GM10248 (cell line): Measurements from ENCODE around the gene FLNA.

ENCODE experiments used
- CTCF ChIA-PET: fragments of 300-600 bp; sonication (Branson Sonifier 250); formaldehyde crosslinking; extraction: SDS; loops from one replicate; lab custom pipeline; 2021; ENCODE audit warnings: antibody characterized with exemption; lab: Yijun Ruan, JAX
- POLR2A ChIA-PET: fragments of 350-650 bp; sonication (Branson Sonifier 250); formaldehyde crosslinking; extraction: SDS; loops from one replicate; lab custom pipeline; 2020; ENCODE audit warnings: antibody characterized with exemption; lab: Yijun Ruan, JAX
- DNase-seq: peaks from one replicate; pipeline ENCODE4 v3.0.0; 2012; ENCODE audit errors: extremely low spot score
- TF ChIP-seq, protein P1 (sequence below): IDR thresholded peaks from 2 replicates; pipeline ENCODE4 v1.5.1; 2012; ENCODE audit warnings: mild to moderate bottlenecking, low read depth; ENCODE audit errors: extremely low read depth, missing control alignments, control extremely low read depth

FLNA gene

DNA sequence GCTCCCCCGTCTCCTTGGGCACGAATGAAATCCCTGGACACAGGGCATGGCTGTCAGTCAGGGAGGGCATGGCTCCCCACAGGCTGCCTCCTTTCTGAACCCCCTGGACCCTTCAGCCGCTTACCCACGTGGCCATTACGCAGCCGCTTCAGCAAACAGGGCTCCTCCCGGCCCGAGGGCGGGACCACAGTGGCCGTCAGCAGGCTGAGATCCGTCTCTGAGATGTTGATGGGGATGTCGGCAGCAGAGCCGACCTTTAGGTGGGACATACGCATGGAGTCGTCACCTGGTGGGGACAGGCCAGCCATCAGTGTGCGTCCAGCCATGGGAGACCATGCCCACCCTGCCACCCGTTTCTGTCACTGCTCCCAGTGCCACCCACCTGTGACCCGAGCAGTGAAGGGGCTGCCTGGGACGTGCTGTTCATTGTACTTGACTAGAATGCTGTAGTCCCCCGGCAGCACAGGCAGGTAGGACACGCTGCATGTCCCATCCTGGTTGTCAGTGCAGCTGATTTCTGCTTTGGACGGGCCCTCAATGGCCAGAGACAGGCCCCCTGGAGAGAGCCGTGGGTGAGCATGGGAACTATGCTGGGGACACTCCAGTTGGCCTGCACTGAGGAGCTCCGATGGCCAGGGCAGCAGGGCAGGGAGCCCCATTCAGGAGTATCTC, 21.1 kb downstream of the FLNA start:
- CTCF ChIA-PET: no interaction called here
- DNase-seq: no peak
- TF ChIP-seq, protein P1, sequence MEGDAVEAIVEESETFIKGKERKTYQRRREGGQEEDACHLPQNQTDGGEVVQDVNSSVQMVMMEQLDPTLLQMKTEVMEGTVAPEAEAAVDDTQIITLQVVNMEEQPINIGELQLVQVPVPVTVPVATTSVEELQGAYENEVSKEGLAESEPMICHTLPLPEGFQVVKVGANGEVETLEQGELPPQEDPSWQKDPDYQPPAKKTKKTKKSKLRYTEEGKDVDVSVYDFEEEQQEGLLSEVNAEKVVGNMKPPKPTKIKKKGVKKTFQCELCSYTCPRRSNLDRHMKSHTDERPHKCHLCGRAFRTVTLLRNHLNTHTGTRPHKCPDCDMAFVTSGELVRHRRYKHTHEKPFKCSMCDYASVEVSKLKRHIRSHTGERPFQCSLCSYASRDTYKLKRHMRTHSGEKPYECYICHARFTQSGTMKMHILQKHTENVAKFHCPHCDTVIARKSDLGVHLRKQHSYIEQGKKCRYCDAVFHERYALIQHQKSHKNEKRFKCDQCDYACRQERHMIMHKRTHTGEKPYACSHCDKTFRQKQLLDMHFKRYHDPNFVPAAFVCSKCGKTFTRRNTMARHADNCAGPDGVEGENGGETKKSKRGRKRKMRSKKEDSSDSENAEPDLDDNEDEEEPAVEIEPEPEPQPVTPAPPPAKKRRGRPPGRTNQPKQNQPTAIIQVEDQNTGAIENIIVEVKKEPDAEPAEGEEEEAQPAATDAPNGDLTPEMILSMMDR: no peak
- POLR2A ChIA-PET: no interaction called here

DNA sequence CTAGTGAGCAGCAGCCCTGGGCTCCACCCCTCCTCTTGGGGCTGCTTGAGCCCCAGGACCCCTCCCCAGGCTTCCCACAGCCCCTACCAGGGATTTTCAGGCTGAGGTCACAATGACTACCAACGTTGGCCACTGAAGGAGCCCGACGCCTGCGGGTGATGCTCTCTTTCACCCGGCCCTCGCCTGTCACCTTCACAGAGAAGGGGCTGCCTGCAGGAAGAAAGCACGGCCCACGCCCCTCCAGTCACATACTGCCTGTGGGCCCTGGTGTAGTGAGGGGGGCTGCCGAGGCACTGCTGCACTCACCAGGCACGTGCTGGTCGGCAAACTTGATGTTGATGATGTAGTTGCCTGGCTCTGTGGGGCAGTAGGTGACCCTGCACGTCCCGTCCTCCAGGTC, 22.0 kb downstream of the FLNA start:
- CTCF ChIA-PET: no interaction called here
- TF ChIP-seq, protein P1: no peak
- POLR2A ChIA-PET: no interaction called here
- DNase-seq: no peak

- TF ChIP-seq, protein P1: no peak
- no peak for DNase-seq
- ChIA-PET CTCF (no interaction called here), POLR2A (no interaction called here)
Measured at GRCh38 chrX:154352012-154352401, 22.4 kb downstream of the FLNA start.

DNA sequence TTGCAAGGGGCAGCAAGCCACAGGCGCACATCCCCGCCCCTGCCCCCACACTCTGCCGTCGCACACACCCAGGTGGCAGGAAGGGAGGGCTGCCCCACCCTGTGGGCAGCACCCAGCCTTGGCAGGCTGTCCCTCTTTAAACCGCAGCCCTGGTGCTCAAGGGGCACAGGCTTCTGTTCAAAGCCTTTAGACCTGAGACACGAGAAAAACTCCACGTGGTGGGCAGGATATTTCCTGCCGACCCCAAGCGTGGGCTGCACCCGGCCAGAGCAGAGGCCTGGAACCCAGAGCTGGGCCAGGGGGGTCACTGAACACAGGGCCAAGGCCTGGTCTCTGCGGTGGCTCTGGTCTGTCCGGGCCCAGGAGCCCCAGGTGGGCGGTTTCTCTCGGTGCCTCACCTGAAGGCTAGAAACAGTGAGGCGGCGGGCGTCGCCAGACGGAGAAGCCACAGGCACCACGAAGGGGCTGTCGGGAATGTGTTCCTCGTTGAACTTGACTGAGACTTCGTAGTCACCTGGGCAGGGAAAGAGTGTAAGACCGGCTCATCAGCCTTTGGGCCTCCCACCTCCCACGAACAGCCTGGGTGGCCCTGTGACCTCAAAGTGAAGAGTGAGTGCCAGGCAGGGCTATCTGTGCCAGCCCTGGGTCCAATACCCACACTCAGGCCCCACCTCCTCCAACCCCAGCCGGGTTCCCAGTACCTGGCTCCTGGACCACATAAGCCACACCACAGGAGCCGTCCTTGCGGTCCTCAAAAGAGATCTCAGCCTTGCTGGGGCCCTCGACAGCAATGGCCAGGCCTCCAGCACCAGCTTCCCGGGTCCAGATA, 23.0 kb downstream of the FLNA start:
- ChIA-PET POLR2A (no interaction called here), CTCF (no interaction called here)
- DNase-seq: no peak
- TF ChIP-seq, protein P1: no peak

- CTCF ChIA-PET: no interaction called here
- TF ChIP-seq, protein P1: no peak
Measured at GRCh38 chrX:154350429-154351182, 23.8 kb downstream of the FLNA start.

DNA sequence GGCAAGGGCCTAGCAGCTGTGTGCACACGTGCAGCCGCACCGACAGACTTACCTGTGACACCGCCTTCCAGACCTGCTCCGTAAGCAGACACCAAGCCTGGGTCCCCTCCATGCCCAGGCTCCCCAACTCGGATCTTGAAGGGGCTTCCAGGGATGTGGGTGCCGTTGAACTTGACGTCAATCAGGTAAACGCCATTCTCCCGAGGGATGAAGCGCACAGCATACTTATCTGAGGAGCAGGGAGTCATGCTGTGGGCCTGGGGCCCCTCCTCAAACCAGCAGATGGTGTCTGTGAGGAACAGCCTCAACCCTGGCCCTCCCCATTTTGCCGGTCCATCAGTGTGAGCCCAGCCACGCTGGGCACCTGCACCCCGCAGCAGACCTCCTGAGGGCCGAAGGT, 24.5 kb downstream of the FLNA start:
- no peak for DNase-seq
- TF ChIP-seq, protein P1: no peak
- ChIA-PET POLR2A (no interaction called here), CTCF (no interaction called here)

More at GRCh38 chrX:154350429-154351182, 23.8 kb downstream of the FLNA start:
- no peak for DNase-seq
- POLR2A ChIA-PET: no interaction called here
